GM10248 (cell line): ENCODE results near the gene PRPH.

Source experiments
- CTCF ChIA-PET: fragments of 300-600 bp; sonication (Branson Sonifier 250); formaldehyde crosslinking; extraction: SDS; loops from one replicate; lab custom pipeline; 2021; ENCODE audit warnings: antibody characterized with exemption; lab: Yijun Ruan, JAX
- POLR2A ChIA-PET: fragments of 350-650 bp; sonication (Branson Sonifier 250); formaldehyde crosslinking; extraction: SDS; loops from one replicate; lab custom pipeline; 2020; ENCODE audit warnings: antibody characterized with exemption; lab: Yijun Ruan, JAX
- DNase-seq: peaks from one replicate; pipeline ENCODE4 v3.0.0; 2012; ENCODE audit errors: extremely low spot score
- TF ChIP-seq, protein P1 (sequence below): IDR thresholded peaks from 2 replicates; pipeline ENCODE4 v1.5.1; 2012; ENCODE audit warnings: mild to moderate bottlenecking, low read depth; ENCODE audit errors: extremely low read depth, missing control alignments, control extremely low read depth

The PRPH gene

DNA sequence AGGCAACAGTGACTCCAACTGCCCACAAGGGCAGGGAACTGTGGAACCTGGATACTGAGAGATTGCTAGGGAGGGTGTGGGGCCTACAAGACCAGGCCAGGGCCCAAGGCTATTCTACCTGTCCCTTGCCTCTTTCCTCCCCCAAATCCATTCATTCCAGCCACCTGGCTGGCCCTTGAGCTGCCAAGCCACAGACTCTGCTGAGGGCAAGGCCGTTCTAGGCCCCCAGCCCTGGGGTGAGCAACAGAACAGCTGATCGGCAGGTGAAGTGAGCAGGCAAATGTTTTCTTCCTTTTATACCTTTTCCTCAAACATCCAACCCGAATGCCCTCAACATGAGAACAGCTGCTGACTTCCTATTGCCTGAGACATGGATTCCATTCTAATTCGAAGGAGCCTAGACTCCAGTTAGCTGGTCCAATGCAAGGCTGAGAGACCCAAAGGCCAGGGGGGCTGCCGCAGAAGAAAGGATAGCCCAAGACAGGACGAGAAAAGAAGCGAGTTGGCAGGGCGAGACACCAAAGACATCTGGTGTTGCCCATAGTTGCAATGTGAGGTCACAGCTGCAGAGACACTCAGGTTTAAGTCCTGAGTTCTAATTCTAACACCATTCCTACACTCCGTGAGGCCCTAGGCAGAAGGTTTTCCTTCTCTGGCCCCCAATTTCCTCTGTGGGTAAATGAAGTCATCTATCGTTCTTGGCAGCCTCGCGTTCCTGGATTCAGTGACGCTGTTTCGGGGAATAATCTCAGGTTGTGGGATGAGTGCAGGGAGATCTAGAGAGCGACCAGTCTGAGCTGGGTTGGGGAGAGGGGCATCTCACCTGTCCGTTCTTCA lies 40.4 kb downstream of the PRPH start:
- ChIA-PET POLR2A (no interaction called here), CTCF (interaction anchor here (1.4 to 7.3 kb wide), 6 partner anchors 11 to 177 kb away, joined by 3 to 57 read pairs (median 24); partner anchors contain the start of genes DNAJC22, PRPH and TROAP)
- no peak for DNase-seq
- TF ChIP-seq, protein P1, sequence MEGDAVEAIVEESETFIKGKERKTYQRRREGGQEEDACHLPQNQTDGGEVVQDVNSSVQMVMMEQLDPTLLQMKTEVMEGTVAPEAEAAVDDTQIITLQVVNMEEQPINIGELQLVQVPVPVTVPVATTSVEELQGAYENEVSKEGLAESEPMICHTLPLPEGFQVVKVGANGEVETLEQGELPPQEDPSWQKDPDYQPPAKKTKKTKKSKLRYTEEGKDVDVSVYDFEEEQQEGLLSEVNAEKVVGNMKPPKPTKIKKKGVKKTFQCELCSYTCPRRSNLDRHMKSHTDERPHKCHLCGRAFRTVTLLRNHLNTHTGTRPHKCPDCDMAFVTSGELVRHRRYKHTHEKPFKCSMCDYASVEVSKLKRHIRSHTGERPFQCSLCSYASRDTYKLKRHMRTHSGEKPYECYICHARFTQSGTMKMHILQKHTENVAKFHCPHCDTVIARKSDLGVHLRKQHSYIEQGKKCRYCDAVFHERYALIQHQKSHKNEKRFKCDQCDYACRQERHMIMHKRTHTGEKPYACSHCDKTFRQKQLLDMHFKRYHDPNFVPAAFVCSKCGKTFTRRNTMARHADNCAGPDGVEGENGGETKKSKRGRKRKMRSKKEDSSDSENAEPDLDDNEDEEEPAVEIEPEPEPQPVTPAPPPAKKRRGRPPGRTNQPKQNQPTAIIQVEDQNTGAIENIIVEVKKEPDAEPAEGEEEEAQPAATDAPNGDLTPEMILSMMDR: no peak

DNA sequence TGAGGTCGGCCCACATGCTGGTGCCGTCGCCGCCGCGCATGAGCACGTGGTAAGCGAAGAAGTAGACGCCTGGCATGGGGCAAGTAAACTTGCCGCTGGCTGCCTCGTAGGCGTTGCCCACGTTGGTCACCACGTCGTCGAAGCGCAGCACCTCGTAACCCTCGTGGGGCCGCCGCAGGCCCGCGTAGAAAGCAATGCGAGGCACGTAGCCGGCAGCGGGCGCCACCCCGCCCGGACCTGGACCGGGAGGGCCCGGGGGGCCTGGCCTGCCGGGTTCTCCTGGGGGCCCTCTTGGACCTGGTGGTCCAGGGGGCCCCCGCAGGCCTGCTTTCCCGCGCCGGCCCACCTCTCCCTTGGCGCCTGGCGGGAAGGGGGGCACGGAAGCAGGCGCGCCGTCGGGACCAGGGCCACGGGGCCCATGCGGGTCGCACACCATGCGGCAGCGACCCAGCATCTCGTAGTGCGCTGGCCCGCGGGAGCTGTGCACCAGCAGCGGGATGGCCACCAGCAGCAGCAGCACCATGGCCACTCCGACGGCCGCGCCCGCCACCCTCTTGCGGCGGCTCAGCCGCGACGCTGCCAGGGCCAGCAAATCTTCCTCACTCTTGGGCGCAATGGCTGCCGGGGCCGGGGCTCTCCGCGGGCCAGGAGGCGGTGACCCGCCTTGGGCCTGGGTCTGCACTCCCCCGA lies 41.2 kb downstream of the PRPH start:
- POLR2A ChIA-PET: no interaction called here
- CTCF ChIA-PET: interaction anchor here (1.0 to 7.3 kb wide), 10 partner anchors 11 to 61 kb away, joined by 3 to 57 read pairs (median 22); partner anchors contain the start of genes DNAJC22, PRPH and TROAP
- TF ChIP-seq, protein P1: no peak
- no peak for DNase-seq

DNA sequence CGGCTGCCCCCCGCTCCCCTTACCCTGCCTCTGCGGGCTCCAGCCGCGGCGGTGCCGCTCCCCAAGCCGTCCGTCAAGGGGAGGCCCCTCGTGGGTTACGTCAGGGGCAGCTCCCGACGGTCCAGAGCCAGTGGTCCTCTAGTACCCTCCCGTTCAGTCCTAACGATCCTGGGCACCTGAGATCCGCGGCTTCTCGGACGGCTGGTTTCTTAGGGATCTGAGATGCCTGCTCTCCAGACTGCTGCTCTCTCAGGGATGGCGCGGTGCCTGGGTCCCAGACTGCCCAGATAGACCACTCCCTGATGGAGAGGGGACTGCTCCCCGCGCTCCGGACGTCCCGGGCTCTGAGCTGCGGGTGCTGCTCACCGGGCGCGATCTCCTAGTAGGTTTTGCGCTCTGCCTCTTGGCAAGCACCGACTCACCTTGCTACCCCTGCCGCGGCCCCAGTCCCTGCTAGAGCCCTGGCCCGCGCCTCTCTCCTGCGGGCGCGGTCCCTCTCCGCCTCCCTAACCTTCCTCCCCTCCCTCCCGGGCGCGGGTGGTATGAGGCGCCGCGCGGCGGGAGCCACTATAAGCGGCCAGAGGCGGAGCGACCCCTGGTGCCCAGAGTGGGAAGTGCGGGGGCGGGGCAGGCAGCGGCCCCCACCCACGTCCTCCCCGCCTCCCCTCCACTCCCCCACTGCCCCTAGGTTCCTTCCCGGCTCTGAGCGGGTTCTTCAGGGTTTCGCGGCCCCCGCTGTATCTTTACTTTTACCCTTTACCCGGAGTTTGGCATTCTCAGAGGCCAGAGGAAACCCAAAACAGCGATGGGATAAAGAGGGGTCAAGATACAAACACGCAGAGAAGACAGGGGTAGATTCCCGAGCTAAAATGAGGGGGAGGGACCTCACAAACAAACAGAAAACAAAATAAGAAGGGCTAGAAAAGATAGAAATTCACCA lies 42.0 kb downstream of the PRPH start, which contains the start of gene C1QL4:
C1QL4 (minus strand) TSS at position 544 of the 940 bp plus-strand sequence. CDS start 711 bp downstream, outside the sequence.
- ChIA-PET POLR2A (no interaction called here), CTCF (interaction anchor here (1.0 to 6.1 kb wide), 11 partner anchors 10 to 92 kb away, joined by 3 to 42 read pairs (median 4); partner anchors contain the start of genes DNAJC22, PRPH and TROAP)
- TF ChIP-seq, protein P1: peak; percentile 88
- peak; percentile 89 for DNase-seq

DNA sequence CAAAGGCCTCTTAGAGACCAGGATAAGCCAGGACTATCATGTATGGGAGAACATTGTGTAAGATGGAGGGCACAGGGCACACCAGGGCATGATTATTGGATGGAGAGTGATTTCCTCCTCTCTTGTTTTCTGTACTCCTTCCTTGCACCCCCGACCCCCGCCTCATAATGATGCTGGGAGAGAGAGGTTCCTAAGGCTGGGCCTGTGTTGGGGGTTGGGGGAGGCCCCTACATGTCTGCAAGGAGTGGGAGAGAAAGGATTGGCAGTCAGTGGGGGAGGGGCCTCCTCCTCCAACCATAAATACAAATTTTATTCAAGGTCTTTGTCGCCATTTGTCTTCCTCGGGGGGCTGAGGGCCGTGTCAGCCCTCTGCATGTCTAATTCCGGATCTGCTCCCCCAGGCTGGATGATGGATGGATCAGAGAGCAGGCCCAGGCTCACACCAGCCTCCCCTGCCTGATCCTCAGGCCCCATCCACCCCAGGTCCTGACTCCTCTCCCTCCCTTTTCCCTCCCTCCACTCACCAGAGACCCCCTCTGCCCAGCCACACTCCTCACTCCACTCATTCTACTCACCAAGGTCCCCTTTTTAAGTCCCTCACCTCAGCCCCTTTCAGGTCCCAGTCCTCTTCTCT lies 44.0 kb downstream of the PRPH start:
- ChIA-PET POLR2A (no interaction called here), CTCF (interaction anchor here (1.7 to 6.1 kb wide), 8 partner anchors 8 to 176 kb away, joined by 4 to 42 read pairs (median 20); partner anchors contain the start of genes DNAJC22, PRPH and TROAP)
- TF ChIP-seq, protein P1: no peak
- no peak for DNase-seq

DNA sequence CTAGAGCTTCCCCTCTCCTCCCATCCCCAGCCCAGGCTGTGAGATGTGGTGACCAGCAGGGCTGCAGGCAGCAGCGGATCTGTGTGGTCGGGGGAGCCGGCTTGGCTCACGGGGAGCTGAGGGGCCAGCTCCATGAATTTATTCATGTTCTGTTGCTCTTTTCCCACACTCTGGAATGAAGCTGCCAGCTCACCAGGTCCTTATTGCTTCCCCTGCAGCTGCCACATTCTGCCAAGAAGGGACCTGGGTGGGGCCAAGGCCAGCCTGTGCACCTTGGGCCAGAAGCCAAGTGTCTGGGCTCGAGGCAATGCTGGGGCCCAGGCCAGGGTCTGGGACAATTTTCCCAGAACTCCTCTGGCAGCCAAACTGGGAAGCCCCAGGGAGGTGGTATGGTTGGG lies 44.5 kb downstream of the PRPH start:
- ChIA-PET POLR2A (interaction anchor here (0.6 kb wide), 1 partner anchor 17 kb away, joined by 3 read pairs; the partner anchor contains the start of gene TROAP), CTCF (interaction anchor here (1.7 to 6.1 kb wide), 6 partner anchors 7 to 175 kb away, joined by 5 to 42 read pairs (median 20); partner anchors contain the start of genes DNAJC22, PRPH and TROAP)
- TF ChIP-seq, protein P1: no peak
- no peak for DNase-seq
